NOMO-1 (cell line): Measurements from ENCODE around the gene PLIN5.

Source experiments
- DNase-seq, 2 experiments: peaks; one replicate each; lab custom pipeline; 2025; ENCODE audit not compliant: unreplicated experiment in 2 of 2; lab: John Stamatoyannopoulos, UW

Gene PLIN5

DNA sequence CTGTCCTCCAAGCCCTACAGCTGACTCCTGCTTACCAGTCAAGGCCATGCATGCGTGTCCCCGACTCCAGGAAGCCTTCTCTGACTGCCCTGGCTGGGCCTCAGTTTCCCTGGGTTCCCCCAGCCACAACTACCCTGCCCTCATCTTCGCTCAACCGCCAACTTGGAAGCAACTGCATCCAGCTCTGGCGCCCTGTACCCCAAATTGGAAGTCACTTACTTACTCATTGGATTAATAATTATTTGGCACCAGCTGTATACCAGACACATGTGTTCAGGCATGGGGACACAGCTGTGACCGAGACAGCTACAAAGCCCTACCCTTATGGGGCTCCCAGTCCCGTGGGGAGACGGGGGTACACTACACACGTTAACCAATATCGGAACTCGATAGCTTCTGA is 35.4 kb upstream of the PLIN5 start:
- DNase-seq, result no peak

- DNase-seq, result peak; percentile 76 to 81
Measured at GRCh38 chr19:4568886-4569285, 33.9 kb upstream of the PLIN5 start.

- no peak for DNase-seq
Measured at GRCh38 chr19:4567584-4568071, 32.6 kb upstream of the PLIN5 start.

DNA sequence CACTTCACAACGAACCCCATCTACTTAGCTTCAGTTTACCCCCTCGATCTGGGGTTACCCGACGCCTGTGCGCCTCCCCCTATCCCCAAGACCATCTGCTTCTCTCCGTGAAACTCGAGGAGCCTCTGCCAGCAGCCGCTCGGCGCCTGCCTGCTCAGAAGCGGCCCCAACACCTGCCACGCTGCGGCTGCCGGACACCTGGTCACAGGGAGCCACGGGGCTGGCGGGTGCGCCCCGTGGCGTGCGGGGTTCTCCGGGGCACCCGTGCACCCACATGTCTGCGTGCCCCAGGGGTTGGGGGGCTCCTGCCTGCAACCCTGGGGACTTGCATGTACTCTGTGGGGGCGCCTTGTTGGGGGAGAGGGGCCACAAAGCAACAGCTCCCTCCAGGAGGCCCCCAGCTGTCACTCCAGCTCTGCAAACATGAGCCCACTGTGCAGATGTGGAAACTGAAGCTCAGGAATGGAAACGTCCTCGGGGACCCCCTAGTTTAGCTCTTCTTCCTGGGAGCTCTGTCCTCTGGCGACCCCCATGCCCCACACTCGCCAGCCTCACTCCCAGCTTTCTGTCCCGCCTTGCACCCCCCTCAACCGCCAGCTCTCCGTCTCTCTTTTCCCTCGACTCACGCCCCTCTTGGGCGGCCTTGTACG is 31.5 kb upstream of the PLIN5 start:
- no peak for DNase-seq

GRCh38 chr19:4563562-4563961 is 28.5 kb upstream of the PLIN5 start:
- peak in 1 of 2 experiments; percentile 38 for DNase-seq

GRCh38 chr19:4562085-4562484 is 27.1 kb upstream of the PLIN5 start:
- peak in 1 of 2 experiments; percentile 55 for DNase-seq

DNA sequence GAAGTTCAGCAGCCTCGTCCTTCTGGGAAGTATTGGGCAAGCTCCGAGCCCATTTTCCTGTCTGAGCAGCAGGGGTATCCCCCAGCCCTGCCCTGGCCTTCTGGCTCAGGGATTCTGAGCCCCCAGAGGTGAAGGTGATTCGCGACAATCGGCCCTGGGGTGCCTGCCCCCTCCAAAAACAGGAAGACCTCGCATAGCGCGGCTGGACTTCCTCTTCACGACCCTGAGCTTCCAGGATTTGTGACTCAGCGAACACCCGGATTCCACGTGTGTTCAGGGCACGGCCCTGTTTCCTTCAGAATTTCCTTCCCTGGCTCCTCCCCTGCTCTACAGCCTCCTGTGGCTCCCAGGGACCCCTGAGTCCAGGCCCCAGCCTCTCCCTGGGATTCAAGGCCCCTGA is 24.5 kb upstream of the PLIN5 start, which contains the start of gene SEMA6B:
TSS of gene SEMA6B (minus strand) at position 116 of the 400 bp plus-strand sequence. CDS start 1,227 bp downstream, outside the sequence.
- DNase-seq, result peak; percentile 27 to 44

- no peak for DNase-seq
Measured at GRCh38 chr19:4557971-4558941, 23.2 kb upstream of the PLIN5 start.

GRCh38 chr19:4557144-4557970 is 22.3 kb upstream of the PLIN5 start:
- no peak for DNase-seq

DNA sequence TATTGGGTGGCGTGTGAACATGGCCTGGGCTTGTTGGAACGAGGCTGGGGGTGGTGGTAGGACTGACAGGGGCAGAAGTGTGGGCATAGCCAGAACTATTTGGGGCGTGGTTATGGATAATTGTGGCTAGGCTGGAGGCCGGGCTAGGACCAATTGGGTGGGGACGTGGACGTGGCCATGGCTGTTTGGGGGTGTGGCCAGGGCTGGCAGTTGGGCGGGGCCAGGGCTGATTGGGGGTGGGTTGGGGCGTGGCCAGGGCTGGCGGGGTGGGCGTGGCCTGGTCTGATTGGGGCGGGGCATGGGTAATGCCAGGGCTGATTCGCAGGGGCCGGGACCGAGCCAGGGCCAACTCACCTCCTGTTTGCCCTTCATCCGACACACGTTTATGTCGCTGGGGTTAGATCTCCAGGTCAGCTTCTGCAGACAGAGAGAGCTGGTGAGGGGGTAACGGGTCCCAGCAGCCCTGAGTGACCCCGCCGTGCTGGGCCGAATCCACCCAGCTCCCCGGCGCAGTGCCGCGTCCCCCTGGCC is 21.6 kb upstream of the PLIN5 start:
- peak; percentile 31 to 65 for DNase-seq

- DNase-seq, result peak; percentile 11 to 33
Measured at GRCh38 chr19:4555657-4556561, 20.9 kb upstream of the PLIN5 start.

GRCh38 chr19:4554717-4555116 is 19.7 kb upstream of the PLIN5 start:
- no peak for DNase-seq

DNA sequence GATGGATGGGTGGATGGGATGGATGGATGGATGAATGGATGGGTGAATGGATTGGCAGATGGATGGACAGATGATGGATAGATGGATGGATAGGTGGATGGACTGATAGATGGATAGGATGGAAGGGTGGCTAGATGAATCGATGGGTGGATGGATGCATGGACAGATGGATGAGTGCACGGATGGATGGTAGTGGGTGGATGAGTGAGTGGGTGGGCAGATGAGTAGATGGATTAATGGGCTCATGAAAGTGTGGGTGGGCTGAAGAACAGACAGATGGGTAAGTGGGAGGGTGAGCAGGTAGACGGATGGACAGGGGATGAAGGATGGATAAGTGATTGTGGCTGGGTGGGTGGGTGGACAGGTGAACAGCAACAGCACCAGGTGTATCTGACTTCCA is 18.8 kb upstream of the PLIN5 start:
- no peak for DNase-seq

DNA sequence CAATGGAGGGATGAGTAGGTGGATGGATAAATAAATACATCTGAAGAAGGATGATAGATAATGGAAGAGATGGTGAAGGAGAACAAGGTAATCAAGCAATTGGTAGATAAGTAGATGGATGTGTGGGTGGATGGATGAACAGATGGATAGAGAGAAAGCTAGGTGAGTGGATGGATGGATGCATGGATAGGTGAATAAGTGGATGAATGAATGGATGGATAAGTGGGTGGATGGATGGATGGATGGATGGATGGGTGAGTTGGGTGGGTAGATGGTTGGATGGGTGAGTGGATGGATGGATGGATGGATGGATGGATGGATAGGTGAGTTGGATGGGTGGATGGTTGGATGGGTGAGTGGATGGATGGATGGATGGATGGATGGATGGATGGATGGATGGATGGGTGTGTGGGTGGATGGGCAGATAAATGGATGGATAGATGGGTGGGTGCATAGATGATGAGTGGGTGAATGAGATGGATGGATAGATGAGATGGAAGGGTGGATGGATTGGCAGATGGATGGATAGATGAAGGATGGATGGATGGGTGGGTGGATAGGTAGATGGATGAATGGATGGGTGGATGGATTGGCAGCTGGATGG is 18.2 kb upstream of the PLIN5 start:
- DNase-seq, result no peak

DNA sequence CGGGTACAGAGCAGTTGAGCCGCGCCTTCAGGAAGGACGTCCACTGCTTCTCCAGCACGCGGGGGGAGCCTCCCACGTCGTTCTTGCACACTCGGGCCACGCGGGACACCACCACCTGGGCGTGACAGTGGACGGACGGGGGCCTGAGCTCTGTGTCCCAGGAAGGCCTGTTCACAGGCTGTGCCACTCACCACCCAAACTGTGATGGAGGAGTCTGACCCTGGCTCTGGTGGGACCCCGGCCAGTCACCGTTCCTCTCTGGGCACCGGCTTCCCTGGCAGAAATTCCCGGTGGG is 17.4 kb upstream of the PLIN5 start:
- DNase-seq, result no peak

GRCh38 chr19:4550479-4551050 is 15.5 kb upstream of the PLIN5 start:
- no peak for DNase-seq

DNA sequence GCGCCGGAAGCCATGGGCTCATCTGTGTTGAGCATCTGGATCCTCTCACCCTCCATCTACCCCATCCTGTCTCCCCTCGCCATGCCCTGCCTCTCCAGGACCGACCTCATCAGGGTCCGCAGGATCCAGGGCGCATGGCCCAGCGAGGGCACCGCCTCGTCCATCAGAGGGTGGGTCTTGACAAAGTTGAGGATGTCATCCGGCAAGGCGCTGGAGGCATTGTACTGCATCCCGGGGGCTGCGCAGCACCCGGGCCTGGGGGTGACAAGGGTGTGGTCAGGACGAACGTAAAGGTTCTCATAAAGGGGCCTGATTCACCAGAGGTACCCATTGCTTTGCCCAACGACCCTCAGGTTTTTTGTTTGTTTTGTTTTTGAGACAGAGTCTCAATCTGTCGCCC is 15.0 kb upstream of the PLIN5 start:
- no peak for DNase-seq

DNA sequence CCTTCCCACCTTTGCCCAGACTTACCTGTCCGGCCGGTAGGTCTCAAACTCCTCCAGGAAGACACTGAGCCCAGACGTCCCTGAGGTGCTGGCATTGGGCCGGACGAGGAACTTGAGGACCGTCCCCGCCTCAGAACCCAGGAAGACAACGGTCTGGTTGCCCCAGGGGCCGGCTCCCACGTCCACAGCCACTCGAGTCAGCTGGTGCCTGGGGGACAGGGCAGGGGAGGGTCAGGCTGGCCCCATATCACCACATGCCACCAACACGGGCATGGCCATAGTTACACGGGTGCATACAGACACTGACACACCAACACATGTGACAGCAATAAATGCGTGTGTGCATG is 13.2 kb upstream of the PLIN5 start:
- DNase-seq, result no peak
